GM12874 (cell line): Measurements from ENCODE around the gene IQGAP3.

Experiments used
- CTCF ChIP-seq: IDR thresholded peaks from 2 replicates; pipeline ENCODE4 v1.5.1; 2011; ENCODE audit warnings: low read depth, mild to moderate bottlenecking, control low read depth, low read length, moderate library complexity; ENCODE audit not compliant: insufficient read depth

IQGAP3 gene

GRCh38 chr1:156505679-156506298 is 66.6 kb downstream of the IQGAP3 start:
- no peak for TF ChIP-seq CTCF

DNA sequence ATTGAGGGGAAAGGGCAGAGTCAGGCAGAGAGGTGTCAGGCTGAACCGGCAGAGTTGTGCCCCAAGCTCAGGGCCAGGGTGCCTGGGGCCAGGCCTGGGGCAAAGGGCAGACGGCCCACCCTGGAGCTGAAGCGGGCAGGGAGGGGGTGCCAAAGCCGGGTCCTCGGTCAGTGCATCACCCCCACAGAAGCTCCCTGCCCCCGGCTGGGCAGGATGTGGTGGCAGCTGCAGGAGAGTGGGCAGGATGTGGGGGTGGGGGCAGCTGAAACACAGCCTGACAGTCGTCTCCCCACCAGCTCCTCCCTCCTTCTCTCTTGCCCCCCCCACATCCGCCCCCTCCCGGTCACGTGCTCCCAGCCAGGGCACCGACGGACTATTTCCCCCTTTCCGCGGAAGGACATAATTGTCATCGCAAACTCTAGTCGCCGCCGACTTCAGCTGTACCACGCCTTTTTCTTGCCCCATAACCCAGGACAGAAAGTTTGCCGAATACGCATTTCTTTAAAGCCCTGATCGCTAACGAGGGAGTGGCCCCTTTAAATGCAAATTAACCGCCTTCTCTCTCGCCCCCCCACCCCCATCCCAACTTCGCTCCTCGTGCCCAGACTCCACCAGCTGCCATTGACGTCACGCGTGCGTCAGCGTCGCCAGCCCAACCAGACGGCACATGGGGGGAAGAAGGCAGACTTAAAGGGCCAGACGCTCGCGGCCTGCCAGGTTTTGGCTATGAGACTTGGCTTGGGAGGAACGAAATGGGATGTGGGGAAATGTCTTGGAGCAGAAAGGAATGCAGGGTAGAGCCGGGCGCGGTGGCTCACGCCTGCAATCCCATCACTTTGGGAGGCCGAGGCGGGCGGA is 67.3 kb downstream of the IQGAP3 start:
- TF ChIP-seq CTCF: no peak

- no peak for TF ChIP-seq CTCF
These were observed 67.9 kb downstream of the IQGAP3 start for GRCh38 chr1:156504438-156504813.

DNA sequence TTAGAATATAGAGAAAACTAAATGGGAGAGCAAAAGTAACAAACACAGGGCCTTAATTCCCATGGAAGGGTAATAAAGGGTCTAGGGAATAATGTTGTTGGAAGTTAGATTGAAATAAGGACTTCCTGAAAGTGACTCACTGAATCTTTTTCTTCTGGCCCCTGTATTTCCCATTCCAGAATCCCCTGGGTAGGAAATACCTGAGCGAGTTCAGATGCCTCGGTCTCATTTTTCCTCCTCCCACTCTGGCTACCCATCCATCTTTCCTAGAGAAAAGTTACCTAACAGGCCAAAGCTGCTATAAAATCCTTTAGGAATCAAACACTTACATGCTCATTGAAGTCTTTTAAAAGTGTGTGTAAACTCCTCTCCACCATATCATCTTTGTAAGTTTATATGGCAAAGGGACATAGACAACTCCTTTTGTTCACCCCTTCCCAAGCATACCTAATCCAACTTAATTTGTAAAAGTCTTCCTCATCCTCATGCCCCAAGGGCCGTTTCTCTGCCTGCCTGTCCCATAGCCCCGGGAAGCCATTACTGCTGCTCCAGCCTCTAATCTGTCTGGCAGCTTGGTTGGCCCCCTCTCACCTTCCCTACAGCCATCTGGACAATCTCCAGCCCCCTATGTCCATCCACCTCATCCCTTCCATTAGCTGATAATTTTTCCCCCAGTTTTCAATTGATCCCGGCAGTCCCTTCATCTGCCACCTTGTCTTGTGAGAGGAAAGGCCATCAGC is 68.5 kb downstream of the IQGAP3 start:
- no peak for TF ChIP-seq CTCF

DNA sequence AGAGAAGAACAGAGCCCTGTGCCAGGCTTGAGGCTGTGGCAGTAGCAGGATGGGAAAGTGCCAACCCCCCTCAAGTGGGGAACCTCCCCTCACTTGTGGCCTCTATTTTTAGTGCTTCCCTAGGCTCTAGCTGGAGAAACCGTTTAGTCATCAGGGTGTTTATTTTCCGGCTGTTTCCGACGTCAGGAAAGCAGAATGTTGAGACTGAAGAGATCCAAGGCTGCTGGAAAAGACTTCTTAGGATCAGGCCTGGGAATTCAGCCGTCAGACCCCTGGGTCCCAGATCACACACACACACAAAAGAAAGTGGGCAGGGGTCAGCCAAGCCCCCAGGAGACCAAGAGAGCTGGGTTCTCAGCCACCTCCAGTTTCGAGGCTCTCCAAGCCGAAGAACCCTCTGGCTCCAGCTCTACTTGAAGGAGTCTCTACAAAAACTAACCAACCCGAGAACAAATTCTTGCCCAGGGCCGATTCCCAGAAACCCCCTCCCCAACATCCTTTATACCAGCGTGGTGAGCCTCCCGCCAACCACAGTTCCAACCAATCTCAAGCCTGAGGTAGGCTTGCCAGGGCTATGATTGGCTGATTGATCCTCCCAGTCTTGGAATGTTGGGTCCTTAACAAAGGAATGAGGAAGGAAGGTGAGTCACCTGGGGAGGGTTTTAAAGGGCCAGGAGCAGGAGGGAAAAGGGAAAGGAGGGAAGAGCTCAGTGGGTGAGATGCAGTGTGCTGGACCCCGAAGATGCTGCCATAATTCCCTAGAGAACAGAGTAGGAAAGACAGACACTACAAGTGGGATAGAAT is 69.3 kb downstream of the IQGAP3 start:
- TF ChIP-seq CTCF: no peak

- no peak for TF ChIP-seq CTCF
These were observed 69.9 kb downstream of the IQGAP3 start for GRCh38 chr1:156502391-156502893.
